Measurements from ENCODE around the gene TERF2IP.

TERF2IP gene

GRCh38 chr16:75632857-75633256 lies 14.7 kb upstream of the TERF2IP start:
- Histone ChIP-seq H3F3A (ENCODE audit: low read depth) (peaks cover 6% of the 10 kb centered on the region), H3K9me3 (ENCODE audit: insufficient read depth, low read depth, low read length) (no peaks in the 10 kb centered on the region), H3K4me1 (ENCODE audit: insufficient read depth, low read length, poor library complexity, severe bottlenecking) (peaks cover 14% of the 10 kb centered on the region), H3K27me3 (ENCODE audit: insufficient read depth, low read length, poor library complexity, severe bottlenecking) (no peaks in the 10 kb centered on the region), H3K4me3 (ENCODE audit: low read length, poor library complexity, severe bottlenecking) (no peak overlapping the region), H3K4me2 (ENCODE audit: low read depth, low read length, poor library complexity, severe bottlenecking) (no peak overlapping the region), H3K79me2 (ENCODE audit: insufficient read depth, low read length) (no peaks in the 10 kb centered on the region), H3K9me2 (replicated peaks; ENCODE audit: low read depth, low read length) (no peaks in the 10 kb centered on the region), H4K20me1 (ENCODE audit: insufficient read depth, low read length, poor library complexity, severe bottlenecking) (no peaks in the 10 kb centered on the region), H3K9ac (ENCODE audit: low read depth, low read length, poor library complexity, severe bottlenecking) (no peak overlapping the region), H2AFZ (ENCODE audit: low read length) (no peak overlapping the region), H3K36me3 (ENCODE audit: insufficient read depth, low read length) (peaks cover 93% of the 10 kb centered on the region; the same call in 1 of the 2 replicates)
- no peak for TF ChIP-seq EZH2phosphoT487 (IDR thresholded peaks at IDR 0.05; ENCODE audit: borderline replicate concordance)
- TF ChIP-seq CTCF (conservative IDR thresholded peaks at IDR 0.05; ENCODE audit: low read length): no peak

DNA sequence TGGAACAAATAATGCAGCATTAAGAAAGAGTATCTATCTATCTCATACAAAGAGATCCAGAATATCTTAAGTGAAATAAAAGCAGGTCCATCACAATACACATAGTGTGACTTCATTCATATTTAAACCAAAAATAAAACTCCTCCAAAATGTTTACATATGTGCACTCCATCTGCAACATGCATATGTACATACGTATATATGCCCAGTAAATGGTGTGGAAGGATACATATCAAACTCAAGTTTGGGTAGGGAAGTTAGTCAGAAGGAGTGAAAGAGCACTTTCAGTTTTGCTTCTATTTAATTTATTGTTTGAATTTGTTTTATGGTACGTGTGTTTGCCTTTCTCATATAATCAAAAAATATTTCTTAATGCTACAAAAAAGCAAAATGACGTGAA lies 12.5 kb upstream of the TERF2IP start:
- no peak overlapping the region for H3K9ac ChIP-seq (ENCODE audit: low read depth, low read length, poor library complexity, severe bottlenecking)
- no peak for TF ChIP-seq CTCF (conservative IDR thresholded peaks at IDR 0.05; ENCODE audit: low read length)
- TF ChIP-seq EZH2phosphoT487 (IDR thresholded peaks at IDR 0.05; ENCODE audit: borderline replicate concordance): no peak
- H3K79me2 ChIP-seq (ENCODE audit: insufficient read depth, low read length): peaks cover 3% of the 10 kb centered on the region; the same call in 1 of the 2 replicates
- H3K27me3 ChIP-seq (ENCODE audit: insufficient read depth, low read length, poor library complexity, severe bottlenecking): no peaks in the 10 kb centered on the region
- no peaks in the 10 kb centered on the region for H3K4me1 ChIP-seq (ENCODE audit: insufficient read depth, low read length, poor library complexity, severe bottlenecking)
- H4K20me1 ChIP-seq (ENCODE audit: insufficient read depth, low read length, poor library complexity, severe bottlenecking): no peaks in the 10 kb centered on the region
- no peak overlapping the region for H2AFZ ChIP-seq (ENCODE audit: low read length)
- no peaks in the 10 kb centered on the region for H3F3A ChIP-seq (ENCODE audit: low read depth)
- H3K4me3 ChIP-seq (ENCODE audit: low read length, poor library complexity, severe bottlenecking): no peak overlapping the region
- H3K4me2 ChIP-seq (ENCODE audit: low read depth, low read length, poor library complexity, severe bottlenecking): no peak overlapping the region
- H3K36me3 ChIP-seq (ENCODE audit: insufficient read depth, low read length): peaks cover 87% of the 10 kb centered on the region; the same call in 1 of the 2 replicates
- no peaks in the 10 kb centered on the region for H3K9me3 ChIP-seq (ENCODE audit: insufficient read depth, low read depth, low read length)
- no peaks in the 10 kb centered on the region for H3K9me2 ChIP-seq (replicated peaks; ENCODE audit: low read depth, low read length)

DNA sequence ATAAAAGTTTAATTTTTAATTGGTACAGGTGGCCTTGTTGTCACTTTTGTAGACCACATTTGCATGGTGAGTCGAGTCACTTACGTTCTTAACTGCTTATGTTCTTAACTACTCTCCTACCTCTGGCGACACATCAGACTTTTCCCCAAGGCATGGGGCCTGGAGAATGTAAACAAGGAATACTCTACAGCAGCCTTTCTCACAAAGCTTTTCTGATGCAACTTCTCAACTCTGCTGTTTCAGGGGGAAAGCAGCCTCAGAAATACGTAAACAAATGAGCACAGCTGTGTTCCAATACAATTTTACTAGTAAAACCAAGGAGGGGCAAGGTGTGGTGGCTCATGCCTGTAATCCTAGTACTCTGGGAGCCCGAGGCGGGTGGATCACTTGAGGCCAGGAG lies 7.0 kb upstream of the TERF2IP start:
- no peak overlapping the region for H3K9ac ChIP-seq (ENCODE audit: low read depth, low read length, poor library complexity, severe bottlenecking)
- H3K79me2 ChIP-seq (ENCODE audit: insufficient read depth, low read length): peaks cover 39% of the 10 kb centered on the region
- no peaks in the 10 kb centered on the region for H3K27me3 ChIP-seq (ENCODE audit: insufficient read depth, low read length, poor library complexity, severe bottlenecking)
- no peaks in the 10 kb centered on the region for H3K9me2 ChIP-seq (replicated peaks; ENCODE audit: low read depth, low read length)
- no peaks in the 10 kb centered on the region for H3K9me3 ChIP-seq (ENCODE audit: insufficient read depth, low read depth, low read length)
- H3F3A ChIP-seq (ENCODE audit: low read depth): no peaks in the 10 kb centered on the region
- TF ChIP-seq EZH2phosphoT487 (IDR thresholded peaks at IDR 0.05; ENCODE audit: borderline replicate concordance) (no peak), CTCF (conservative IDR thresholded peaks at IDR 0.05; ENCODE audit: low read length) (no peak)
- H3K36me3 ChIP-seq (ENCODE audit: insufficient read depth, low read length): peaks cover 52% of the 10 kb centered on the region; the same call in 1 of the 2 replicates
- H3K4me3 ChIP-seq (ENCODE audit: low read length, poor library complexity, severe bottlenecking): no peak overlapping the region
- H3K4me1 ChIP-seq (ENCODE audit: insufficient read depth, low read length, poor library complexity, severe bottlenecking): peaks cover 21% of the 10 kb centered on the region
- H3K4me2 ChIP-seq (ENCODE audit: low read depth, low read length, poor library complexity, severe bottlenecking): no peak overlapping the region
- peaks cover 28% of the 10 kb centered on the region for H4K20me1 ChIP-seq (ENCODE audit: insufficient read depth, low read length, poor library complexity, severe bottlenecking)
- no peak overlapping the region for H2AFZ ChIP-seq (ENCODE audit: low read length)
